Transverse colon (tissue), 4 donors: ENCODE measurements around the gene GPAT3. TPM values are rescaled to one million over a fixed set of nuclear protein-coding genes. Genes with fewer than 3 reads are reported as not detected.
A peak's percentile ranks its signal among the peaks of the same experiment; 100 is the strongest.

ENCODE experiments used
- DNase-seq: peaks from one replicate; pipeline ENCODE4 v3.0.0-alpha.2; 2019
- H3K27ac ChIP-seq, 4 donors: fragments of 200-600 bp; sonication (generic); 2 replicates each; pipeline ENCODE4 v1.5.1; 2016 to 2018; ENCODE audit warnings: inconsistent platforms in 4 of 4
- H3K27me3 ChIP-seq: fragments of 200-600 bp; sonication (generic); 2 replicates; pipeline ENCODE4 v1.5.1; 2017; ENCODE audit warnings: inconsistent platforms
- H3K36me3 ChIP-seq, 4 donors: fragments of 200-600 bp; sonication (generic); 2 replicates each; pipeline ENCODE4 v1.5.1; 2017 to 2019; ENCODE audit warnings: inconsistent platforms in 4 of 4
- H3K4me1 ChIP-seq, 4 donors: fragments of 200-600 bp; sonication (generic); 2 replicates each; pipeline ENCODE4 v1.5.1; 2017 to 2020; ENCODE audit warnings: inconsistent platforms in 4 of 4
- H3K4me3 ChIP-seq, 4 donors: fragments of 200-600 bp; sonication (generic); 1 replicate in 1 of 4; 2 replicates in 3 of 4; pipeline versions ENCODE4 v1.5.1 to v1.6.1; 2017 to 2019; ENCODE audit warnings: inconsistent platforms in 4 of 4
- H3K9me3 ChIP-seq, 2 donors: fragments of 200-600 bp; sonication (generic); 2 replicates each; pipeline ENCODE4 v1.5.1; 2017 to 2019; ENCODE audit warnings: inconsistent platforms in 2 of 2
- CTCF ChIP-seq, 5 experiments: fragments of 200-600 bp in 3 of 5; fragments of 450-650 bp in 2 of 5; sonication (generic) in 3 of 5; IDR thresholded peaks; 1 replicate in 2 of 5; 2 replicates in 3 of 5; pipeline ENCODE4 v1.5.1; 2016 to 2017; ENCODE audit warnings: antibody characterized with exemption in 5 of 5, inconsistent platforms in 3 of 5, mild to moderate bottlenecking in 2 of 5, moderate library complexity in 1 of 5
- EP300 ChIP-seq: sonication (generic); formaldehyde crosslinking; IDR thresholded peaks from one replicate; pipeline ENCODE4 v1.6.1; 2017; ENCODE audit warnings: antibody characterized with exemption, low read depth
- POLR2A ChIP-seq: fragments of 450-650 bp; IDR thresholded peaks from one replicate; pipeline ENCODE4 v1.6.1; 2016; ENCODE audit warnings: antibody characterized with exemption, mild to moderate bottlenecking, moderate library complexity
- POLR2AphosphoS5 ChIP-seq, 3 donors: sonication (generic); formaldehyde crosslinking; IDR thresholded peaks; one replicate each; pipeline ENCODE4 v1.6.1; 2016; ENCODE audit warnings: antibody characterized with exemption in 3 of 3
- WGBS, 2 donors: methylation state at CpG; one replicate each; pipeline ENCODE4 v1.1.5; 2018; ENCODE audit warnings: low coverage in 1 of 2; 5-methylcytosine and 5-hydroxymethylcytosine counted together
- in situ Hi-C, 4 donors: fragments of 200-750 bp; cut with MboI; loops; one replicate each; pipeline versions ENCODE4 v1.15.0 to v1.15.1; 2017; ENCODE audit warnings: low sequenced_read_pairs in 3 of 4, low pct_ligation_motif_present in 1 of 4, low pct_unique_long_range_greater_than_20kb in 1 of 4
- intact Hi-C: fragments of 100-400 bp; cut with DNase I; formaldehyde crosslinking; loops from one replicate; pipeline ENCODE4 v1.15.1; 2023; ENCODE audit warnings: low total_unique reads
- small RNA-seq, 4 donors: library from RNA; depleted of rRNA; stranded (forward); fragments of <200 nt; gene quantifications; one replicate each; pipeline ENCODE3, GENCODE V24; 2016
- total RNA-seq, 4 donors: library from RNA; depleted of rRNA; stranded (reverse); fragments of >200 nt; gene quantifications; one replicate each; pipeline ENCODE4 v1.1.0, GENCODE V29; 2016

Gene GPAT3
- total RNA-seq, 4 donors from 2014 or later = 2.8 to 32.4 (median 22.0) TPM

GRCh38 chr4:83644677-83645659, 109.1 kb downstream of the GPAT3 start:
- in situ Hi-C loops = loop anchor here in 2 of 4 donors (25.0 kb wide), 2 partner anchors 533 to 867 kb away; partner anchors contain the start of gene PLAC8 (in 1 of the 2)
- TF ChIP-seq EP300 (no peak), CTCF (IDR thresholded peaks at IDR 0.05) (peak; percentile 79 to 92 (median 85))
- no peak overlapping the region for H3K27ac ChIP-seq

GRCh38 chr4:83646538-83647239, 110.8 kb downstream of the GPAT3 start:
- H3K4me1 ChIP-seq = no peaks in the 10 kb centered on the region
- TF ChIP-seq POLR2AphosphoS5 (IDR thresholded peaks at IDR 0.05) = no peak
- no peak for TF ChIP-seq POLR2A
- no peak for TF ChIP-seq EP300
- no peak for TF ChIP-seq CTCF (IDR thresholded peaks at IDR 0.05)
- WGBS, 2 donors = 52 to 54% methylated on average over 6 to 7 of the region's 7 CpGs
- H3K4me3 ChIP-seq = no peak overlapping the region
- H3K9me3 ChIP-seq = no peaks in the 10 kb centered on the region
- in situ Hi-C loops (loop anchor here in 2 of 4 donors (25.0 kb wide), 2 partner anchors 534 to 866 kb away; partner anchors contain the start of gene PLAC8 (in 1 of the 2)), intact Hi-C loops (no loop called here)
- DNase-seq = no peak
- H3K27ac ChIP-seq = no peak overlapping the region
- H3K27me3 ChIP-seq = peaks cover 14% of the 10 kb centered on the region
- no peaks in the 10 kb centered on the region for H3K36me3 ChIP-seq

More at GRCh38 chr4:83644677-83645659, 109.1 kb downstream of the GPAT3 start:
- H3K27me3 ChIP-seq = peaks cover 25% of the 10 kb centered on the region
- DNase-seq = no peak
- H3K4me1 ChIP-seq = no peaks in the 10 kb centered on the region
- H3K4me3 ChIP-seq = no peak overlapping the region
- no peaks in the 10 kb centered on the region for H3K9me3 ChIP-seq
- WGBS, 2 donors = 0 to 2% methylated on average over 5 of the region's 5 CpGs
- intact Hi-C loops = no loop called here
- H3K36me3 ChIP-seq = no peaks in the 10 kb centered on the region

GRCh38 chr4:83651846-83652245, 115.9 kb downstream of the GPAT3 start:
- in situ Hi-C loops = loop anchor here in 3 of 4 donors (10.0 to 25.0 kb wide), 2 partner anchors 860 to 863 kb away; no protein-coding TSS in a partner anchor

More at GRCh38 chr4:83651846-83652245, 115.9 kb downstream of the GPAT3 start:
- H3K36me3 ChIP-seq = no peaks in the 10 kb centered on the region
- intact Hi-C loops = no loop called here
- WGBS, 2 donors = 82 to 100% methylated on average over 1 to 4 of the region's 4 CpGs
- no peak for DNase-seq
- no peaks in the 10 kb centered on the region for H3K4me1 ChIP-seq
- H3K27ac ChIP-seq = no peak overlapping the region
- H3K27me3 ChIP-seq = no peaks in the 10 kb centered on the region
- TF ChIP-seq CTCF (IDR thresholded peaks at IDR 0.05) = no peak
- no peak overlapping the region for H3K4me3 ChIP-seq
- no peaks in the 10 kb centered on the region for H3K9me3 ChIP-seq

Small RNA genes lying within 50 kb of the gene (small RNA-seq; reads per million reads assigned to genes)
- 0 reads per million in 4 donors for gene RF00019

Other genes starting within 250 kb of the GPAT3 start
- 1 to 10 TPM in 3 of 4 donors, under 1 TPM in 1; 0.75 to 5.4 (median 4.3) TPM for gene HPSE, start 201.3 kb upstream of the GPAT3 start, total RNA-seq
- gene HELQ, start 80.3 kb upstream of the GPAT3 start, total RNA-seq = 10 to 100 TPM in 2 of 4 donors, 1 to 10 TPM in 2; 2.6 to 19.1 (median 7.4) TPM
- 10 to 100 TPM; 10.7 to 32.2 (median 16.5) TPM for gene MRPS18C, start 80.0 kb upstream of the GPAT3 start, total RNA-seq
- gene ABRAXAS1, start 51.0 kb upstream of the GPAT3 start, total RNA-seq = 10 to 100 TPM in 2 of 4 donors, 1 to 10 TPM in 2; 5.0 to 12.4 (median 9.7) TPM